SK-N-SH treated with all-trans-retinoic acid at 6 μM for 48 hours (cell line): Measurements from ENCODE around the gene NBEA.

Experiments
- ATAC-seq: fragments of 200-7000 bp; cut with Tn5 transposase; 3 replicates; pipeline ENCODE4 v1.9.1; 2020; ENCODE audit warnings: mild to moderate bottlenecking, moderate library complexity
- ARNTL ChIP-seq: fragments of 450-650 bp; formaldehyde crosslinking; IDR thresholded peaks from 2 replicates; pipeline ENCODE4 v1.5.0; 2020; ENCODE audit warnings: low read depth, mild to moderate bottlenecking, moderate library complexity, borderline replicate concordance
- BACH2 ChIP-seq: fragments of 250-450 bp; sonication (Bioruptor Pico); IDR thresholded peaks from 2 replicates; pipeline ENCODE4 v1.9.0; 2021; ENCODE audit warnings: mild to moderate bottlenecking, borderline replicate concordance
- CSDC2 ChIP-seq: fragments of 250-450 bp; sonication (Bioruptor Pico); IDR thresholded peaks from 2 replicates; pipeline ENCODE4 v1.5.0; 2020; ENCODE audit warnings: mild to moderate bottlenecking, moderate library complexity
- ESRRG ChIP-seq: fragments of 250-450 bp; sonication (Bioruptor Pico); IDR thresholded peaks from 2 replicates; pipeline ENCODE4 v1.6.1; 2021; ENCODE audit warnings: mild to moderate bottlenecking
- GLIS3 ChIP-seq: fragments of 250-450 bp; sonication (Bioruptor Pico); IDR thresholded peaks from 2 replicates; pipeline ENCODE4 v1.5.0; 2020; ENCODE audit warnings: mild to moderate bottlenecking, moderate library complexity
- ISL1 ChIP-seq: fragments of 250-450 bp; sonication (Bioruptor Pico); IDR thresholded peaks from 2 replicates; pipeline ENCODE4 v2.1.2; 2022; ENCODE audit warnings: mild to moderate bottlenecking, moderate library complexity
- OSR1 ChIP-seq: fragments of 250-450 bp; sonication (Bioruptor Pico); IDR thresholded peaks from 2 replicates; pipeline ENCODE4 v1.8.0; 2022; ENCODE audit warnings: moderate library complexity, mild to moderate bottlenecking, inconsistent platforms
- PPARA ChIP-seq: fragments of 250-450 bp; sonication (Bioruptor Pico); IDR thresholded peaks from 2 replicates; pipeline ENCODE4 v1.5.0; 2020; ENCODE audit warnings: mild to moderate bottlenecking, borderline replicate concordance
- RARB ChIP-seq: fragments of 250-450 bp; sonication (Bioruptor Pico); IDR thresholded peaks from 2 replicates; pipeline ENCODE4 v1.8.0; 2021; ENCODE audit warnings: mild to moderate bottlenecking, moderate library complexity
- SNAI2 ChIP-seq: fragments of 250-450 bp; sonication (Bioruptor Pico); IDR thresholded peaks from 2 replicates; pipeline ENCODE4 v1.5.0; 2020; ENCODE audit warnings: mild to moderate bottlenecking, moderate library complexity
- TCF4 ChIP-seq: fragments of 250-450 bp; sonication (Bioruptor Pico); IDR thresholded peaks from 2 replicates; pipeline ENCODE4 v1.8.0; 2021; ENCODE audit warnings: mild to moderate bottlenecking, moderate library complexity, borderline replicate concordance
- TOX ChIP-seq: fragments of 250-450 bp; sonication (Bioruptor Pico); IDR thresholded peaks from 2 replicates; pipeline ENCODE4 v1.8.0; 2021; ENCODE audit warnings: mild to moderate bottlenecking, moderate library complexity, borderline replicate concordance
- TSHZ2 ChIP-seq: fragments of 250-450 bp; sonication (Bioruptor Pico); IDR thresholded peaks from 2 replicates; pipeline ENCODE4 v1.5.0; 2020; ENCODE audit warnings: mild to moderate bottlenecking, moderate library complexity
- ZFP30 ChIP-seq: fragments of 450-650 bp; formaldehyde crosslinking; IDR thresholded peaks from 2 replicates; pipeline ENCODE4 v1.5.0; 2022; ENCODE audit warnings: mild to moderate bottlenecking, moderate library complexity
- ZNF565 ChIP-seq: fragments of 450-650 bp; formaldehyde crosslinking; conservative IDR thresholded peaks from 2 replicates; pipeline ENCODE4 v1.5.0; 2020; ENCODE audit warnings: low read depth, mild to moderate bottlenecking, moderate library complexity
- ZNF70 ChIP-seq: fragments of 450-650 bp; formaldehyde crosslinking; IDR thresholded peaks from 2 replicates; pipeline ENCODE4 v1.5.0; 2020; ENCODE audit warnings: mild to moderate bottlenecking, moderate library complexity
- ZNF8 ChIP-seq: fragments of 450-650 bp; formaldehyde crosslinking; IDR thresholded peaks from 2 replicates; pipeline ENCODE4 v1.5.0; 2020; ENCODE audit warnings: mild to moderate bottlenecking, moderate library complexity
- TF ChIP-seq, protein P1 (sequence below): fragments of 250-450 bp; sonication (Bioruptor Pico); IDR thresholded peaks from 2 replicates; pipeline ENCODE4 v1.5.1; 2020; ENCODE audit warnings: low read depth, mild to moderate bottlenecking, moderate library complexity
- TF ChIP-seq, protein P2 (sequence below): fragments of 250-450 bp; sonication (Bioruptor Pico); IDR thresholded peaks from 2 replicates; pipeline ENCODE4 v1.8.0; 2021; ENCODE audit warnings: low read depth, mild to moderate bottlenecking, moderate library complexity, borderline replicate concordance

NBEA gene

DNA sequence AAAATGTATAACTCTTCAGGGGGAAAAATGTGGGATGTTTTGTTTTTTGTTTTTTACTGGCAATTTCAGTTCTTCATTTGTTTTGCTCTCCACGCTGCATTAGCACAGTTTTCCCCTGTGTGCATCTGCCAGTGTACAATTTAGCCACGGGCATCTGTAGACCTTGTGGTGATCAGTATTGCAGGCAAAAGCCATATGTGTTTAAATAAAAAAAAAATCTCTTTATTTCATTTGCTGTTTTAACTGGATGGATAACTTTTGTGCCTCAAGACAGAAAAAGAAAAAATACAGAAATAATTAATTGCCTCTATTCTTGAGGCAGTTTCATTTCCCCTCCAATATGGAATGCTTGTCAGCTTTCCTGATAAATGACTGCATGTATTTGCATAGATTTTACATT is 542.3 kb downstream of the NBEA start:
- peak; percentile 45 for ATAC-seq
- no peak for TF ChIP-seq OSR1 (CRISPR knock-in tag)
- 0 out of 2 replicates have a peak, but pooled peaks have one; percentile 27 for TF ChIP-seq TCF4 (CRISPR knock-in tag)

DNA sequence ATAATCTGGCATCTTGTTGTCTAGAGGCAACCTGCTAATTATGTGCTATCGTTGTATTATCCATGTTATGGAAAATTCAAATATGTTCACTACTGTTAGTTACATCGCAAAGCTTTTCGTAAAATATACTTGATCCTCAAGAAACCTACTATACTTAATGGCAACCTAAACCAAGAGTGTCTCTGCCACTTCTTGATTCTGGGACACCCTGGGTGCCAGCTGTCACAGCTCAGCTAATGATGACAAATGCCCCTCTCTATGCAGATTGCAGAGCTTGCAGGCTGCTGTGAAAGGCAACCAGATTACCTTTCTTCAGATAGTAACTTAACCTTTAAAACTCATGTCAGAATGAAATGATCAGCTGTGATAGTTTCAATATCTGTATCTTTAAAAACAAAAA is 543.4 kb downstream of the NBEA start:
- 0 out of 3 replicates have a peak, but pooled peaks have one; percentile 7 for ATAC-seq
- TF ChIP-seq ISL1 (CRISPR knock-in tag) = no peak
- TF ChIP-seq, protein P1, sequence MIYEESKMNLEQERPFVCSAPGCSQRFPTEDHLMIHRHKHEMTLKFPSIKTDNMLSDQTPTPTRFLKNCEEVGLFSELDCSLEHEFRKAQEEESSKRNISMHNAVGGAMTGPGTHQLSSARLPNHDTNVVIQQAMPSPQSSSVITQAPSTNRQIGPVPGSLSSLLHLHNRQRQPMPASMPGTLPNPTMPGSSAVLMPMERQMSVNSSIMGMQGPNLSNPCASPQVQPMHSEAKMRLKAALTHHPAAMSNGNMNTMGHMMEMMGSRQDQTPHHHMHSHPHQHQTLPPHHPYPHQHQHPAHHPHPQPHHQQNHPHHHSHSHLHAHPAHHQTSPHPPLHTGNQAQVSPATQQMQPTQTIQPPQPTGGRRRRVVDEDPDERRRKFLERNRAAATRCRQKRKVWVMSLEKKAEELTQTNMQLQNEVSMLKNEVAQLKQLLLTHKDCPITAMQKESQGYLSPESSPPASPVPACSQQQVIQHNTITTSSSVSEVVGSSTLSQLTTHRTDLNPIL (CRISPR knock-in tag) = no peak
- no peak for TF ChIP-seq PPARA
- TF ChIP-seq, protein P2, sequence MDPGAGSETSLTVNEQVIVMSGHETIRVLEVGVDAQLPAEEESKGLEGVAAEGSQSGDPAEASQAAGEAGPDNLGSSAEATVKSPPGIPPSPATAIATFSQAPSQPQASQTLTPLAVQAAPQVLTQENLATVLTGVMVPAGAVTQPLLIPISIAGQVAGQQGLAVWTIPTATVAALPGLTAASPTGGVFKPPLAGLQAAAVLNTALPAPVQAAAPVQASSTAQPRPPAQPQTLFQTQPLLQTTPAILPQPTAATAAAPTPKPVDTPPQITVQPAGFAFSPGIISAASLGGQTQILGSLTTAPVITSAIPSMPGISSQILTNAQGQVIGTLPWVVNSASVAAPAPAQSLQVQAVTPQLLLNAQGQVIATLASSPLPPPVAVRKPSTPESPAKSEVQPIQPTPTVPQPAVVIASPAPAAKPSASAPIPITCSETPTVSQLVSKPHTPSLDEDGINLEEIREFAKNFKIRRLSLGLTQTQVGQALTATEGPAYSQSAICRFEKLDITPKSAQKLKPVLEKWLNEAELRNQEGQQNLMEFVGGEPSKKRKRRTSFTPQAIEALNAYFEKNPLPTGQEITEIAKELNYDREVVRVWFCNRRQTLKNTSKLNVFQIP (CRISPR knock-in tag) = no peak
- TF ChIP-seq ARNTL (CRISPR knock-in tag) = no peak
- no peak for TF ChIP-seq ZNF8 (CRISPR knock-in tag)
- no peak for TF ChIP-seq GLIS3 (CRISPR knock-in tag)
- 0 out of 2 replicates have a peak, but pooled peaks have one; percentile 13 for TF ChIP-seq ZNF70 (CRISPR knock-in tag)

- TF ChIP-seq ZNF70 (CRISPR knock-in tag) (peak; percentile 32; the same call in 1 of the 2 replicates), BACH2 (CRISPR knock-in tag) (no peak; the same call in 1 of the 2 replicates), TSHZ2 (peak; percentile 93; the same call in 1 of the 2 replicates), TCF4 (CRISPR knock-in tag) (peak; percentile 77), SNAI2 (CRISPR knock-in tag) (peak; percentile 52; the same call in 1 of the 2 replicates)
- TF ChIP-seq, all 23 proteins: peak for 4
- ATAC-seq = no peak
Observed at GRCh38 chr13:35489050-35489449, 547.0 kb downstream of the NBEA start.

- TF ChIP-seq CSDC2 (CRISPR knock-in tag) (no peak), PPARA (no peak), ZNF565 (CRISPR knock-in tag) (no peak), GLIS3 (CRISPR knock-in tag) (no peak)
- ATAC-seq = no peak
Observed at GRCh38 chr13:35496006-35496405, 553.9 kb downstream of the NBEA start.

DNA sequence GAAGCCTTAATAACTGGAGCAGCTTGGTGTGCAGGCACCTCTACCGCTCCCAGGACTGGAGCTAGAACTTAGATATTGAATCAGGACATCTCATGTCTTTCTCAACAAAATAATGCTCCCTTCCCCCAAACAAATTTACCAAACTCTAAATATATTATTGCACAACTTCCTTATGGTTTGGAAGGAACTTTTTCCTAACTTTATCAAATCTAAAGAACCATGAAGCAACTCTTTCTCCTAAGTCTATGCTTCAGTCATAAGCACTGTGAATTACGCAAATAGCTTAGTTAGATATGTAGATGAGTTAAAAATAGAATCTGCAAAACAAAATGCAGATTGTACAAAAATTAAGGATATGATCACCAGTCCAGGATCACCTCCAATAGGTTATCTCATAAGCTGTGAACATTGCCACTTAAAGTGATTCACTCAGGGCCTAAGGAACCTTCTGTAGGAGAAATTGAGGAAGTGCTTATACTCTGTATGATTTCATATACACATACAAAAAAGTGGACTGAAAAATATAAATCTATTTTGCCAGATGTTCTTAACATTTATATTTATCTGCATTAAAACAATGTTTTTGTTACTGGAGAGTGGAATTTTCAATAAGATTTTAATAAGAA is 554.8 kb downstream of the NBEA start:
- no peak for ATAC-seq
- no peak for TF ChIP-seq ESRRG (CRISPR knock-in tag)
- TF ChIP-seq ZFP30 = no peak
- no peak for TF ChIP-seq ZNF70 (CRISPR knock-in tag)
- TF ChIP-seq SNAI2 (CRISPR knock-in tag) = no peak
- TF ChIP-seq PPARA = no peak

DNA sequence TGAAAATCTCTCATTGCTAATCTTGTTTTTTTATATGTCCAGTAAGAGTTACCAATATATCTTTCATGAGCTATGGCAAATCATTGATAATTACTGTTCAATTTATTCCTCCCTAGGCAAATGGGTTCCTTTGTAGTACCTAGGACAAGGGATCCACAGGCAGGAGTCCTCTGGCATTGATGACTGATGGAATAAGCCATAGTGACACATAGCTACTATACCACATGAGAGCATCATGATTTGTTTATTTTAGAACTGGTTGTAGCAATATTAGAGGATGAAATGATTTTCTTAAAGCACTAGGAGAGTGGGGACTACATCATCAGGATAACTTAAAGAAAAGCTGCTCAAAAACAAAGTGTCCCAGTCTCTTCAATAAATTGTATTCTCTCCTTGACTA is 556.2 kb downstream of the NBEA start:
- no peak for TF ChIP-seq ARNTL (CRISPR knock-in tag)
- ATAC-seq = no peak

DNA sequence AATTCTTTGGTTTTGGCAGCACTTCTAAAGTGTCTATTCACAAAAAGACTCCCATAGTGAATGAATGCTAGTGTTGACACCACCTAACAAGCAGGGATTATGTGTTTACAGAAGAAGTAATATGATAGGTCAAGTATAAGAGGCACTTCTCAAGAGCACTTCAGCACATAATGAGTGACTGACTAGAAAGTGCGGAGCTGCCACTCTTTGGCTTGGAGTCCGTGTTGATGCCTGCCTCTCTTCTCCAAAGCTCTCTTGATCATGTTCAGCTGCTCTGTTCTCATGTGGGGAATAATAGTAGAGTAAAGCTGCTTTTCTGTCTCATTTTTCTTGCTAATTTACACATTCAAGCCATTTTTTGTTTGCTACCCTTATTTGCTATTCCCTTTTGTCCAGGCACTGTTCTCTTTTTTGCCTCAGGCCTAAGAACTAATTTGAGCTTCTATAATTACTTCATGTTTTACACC is 557.2 kb downstream of the NBEA start:
- TF ChIP-seq TOX (CRISPR knock-in tag) (no peak), RARB (no peak), ZFP30 (no peak), ARNTL (CRISPR knock-in tag) (no peak), ESRRG (CRISPR knock-in tag) (no peak)
- TF ChIP-seq, protein P2 (CRISPR knock-in tag) = no peak
- no peak for ATAC-seq
